IMR-90 (cell line): ENCODE results near the gene OGT. TPM values are rescaled to one million over a fixed set of nuclear protein-coding genes. Genes with fewer than 3 reads are reported as not detected.

Source experiments
- ATAC-seq: fragments of 200-7000 bp; cut with Tn5 transposase; 2 replicates; pipeline ENCODE4 v1.9.1; 2020; ENCODE audit warnings: low read depth, mild to moderate bottlenecking, moderate library complexity
- BruUV-seq: library from RNA; stranded (reverse); fragments of 400-500 nt; replicated peaks from 2 replicates; lab custom pipeline; 2021; lab: Mats Ljungman, UMichigan
- CTCF ChIA-PET: fragments of 300-600 bp; formaldehyde crosslinking; extraction: SDS; loops from one replicate; lab custom pipeline; 2021; ENCODE audit warnings: antibody characterized with exemption; lab: Yijun Ruan, JAX
- POLR2A ChIA-PET: fragments of 300-600 bp; sonication (Branson Sonifier 250); formaldehyde crosslinking; loops from one replicate; lab custom pipeline; 2022; ENCODE audit warnings: antibody characterized with exemption; ENCODE audit not compliant: unreplicated experiment; lab: Charles Lee
- DNase-seq: peaks from one replicate; pipeline ENCODE4 v3.0.0; 2013
- H2AFZ ChIP-seq: replicated peaks from 2 replicates; pipeline ENCODE3; 2013; ENCODE audit warnings: low read length, mild to moderate bottlenecking; ENCODE audit not compliant: poor library complexity
- H2AK5ac ChIP-seq: 2 replicates; pipeline ENCODE4 v1.6.1; 2013; ENCODE audit warnings: low read depth, low read length, inconsistent platforms
- H2AK9ac ChIP-seq: replicated peaks from 2 replicates; pipeline ENCODE3; 2013; ENCODE audit warnings: mild to moderate bottlenecking, low read depth, low read length, moderate library complexity; ENCODE audit not compliant: poor library complexity
- H2BK120ac ChIP-seq: 2 replicates; pipeline ENCODE4 v1.6.1; 2013; ENCODE audit warnings: low read depth, low read length, inconsistent platforms
- H2BK15ac ChIP-seq: 3 replicates; pipeline ENCODE4 v1.6.1; 2013; ENCODE audit warnings: low read depth, low read length, inconsistent platforms
- H2BK20ac ChIP-seq: 2 replicates; pipeline ENCODE4 v1.6.1; 2013; ENCODE audit warnings: low read depth, mild to moderate bottlenecking, inconsistent platforms, low read length, moderate library complexity
- H2BK5ac ChIP-seq: 2 replicates; pipeline ENCODE4 v1.6.1; 2013; ENCODE audit warnings: mild to moderate bottlenecking, low read depth, low read length, inconsistent platforms; ENCODE audit not compliant: poor library complexity, severe bottlenecking
- H3K14ac ChIP-seq: replicated peaks from 2 replicates; pipeline ENCODE4 v1.6.1; 2013; ENCODE audit warnings: low read depth, low read length, inconsistent platforms
- H3K18ac ChIP-seq: 2 replicates; pipeline ENCODE4 v1.6.1; 2013; ENCODE audit warnings: low read depth, low read length, control low read depth
- H3K23ac ChIP-seq: 2 replicates; pipeline ENCODE4 v1.6.1; 2013; ENCODE audit warnings: low read depth, low read length, inconsistent platforms
- H3K27ac ChIP-seq: 2 replicates; pipeline ENCODE4 v1.5.1; 2013; ENCODE audit warnings: mild to moderate bottlenecking, control low read depth, low read length; ENCODE audit not compliant: insufficient read depth
- H3K27me3 ChIP-seq: 2 replicates; pipeline ENCODE4 v1.6.1; 2013; ENCODE audit warnings: low read length; ENCODE audit not compliant: control insufficient read depth, insufficient read depth
- H3K36me3 ChIP-seq: 2 replicates; pipeline ENCODE4 v1.6.1; 2013; ENCODE audit warnings: low read length, mixed read lengths; ENCODE audit not compliant: control insufficient read depth, insufficient read depth
- H3K4ac ChIP-seq: 2 replicates; pipeline ENCODE4 v1.6.1; 2013; ENCODE audit warnings: low read depth, low read length, inconsistent platforms
- H3K4me1 ChIP-seq: 2 replicates; pipeline ENCODE4 v1.6.1; 2013; ENCODE audit warnings: low read length, mixed read lengths; ENCODE audit not compliant: control insufficient read depth, insufficient read depth
- H3K4me2 ChIP-seq: 2 replicates; pipeline ENCODE4 v1.6.1; 2013; ENCODE audit warnings: low read depth, mild to moderate bottlenecking, control low read depth, low read length, moderate library complexity
- H3K4me3 ChIP-seq: 2 replicates; pipeline ENCODE4 v1.5.1; 2013; ENCODE audit warnings: low read depth, mild to moderate bottlenecking, control low read depth, low read length, moderate library complexity; ENCODE audit not compliant: insufficient read depth
- H3K56ac ChIP-seq: 2 replicates; pipeline ENCODE4 v1.6.1; 2013; ENCODE audit warnings: low read length, inconsistent platforms; ENCODE audit not compliant: insufficient read depth; ENCODE audit errors: extremely low read depth
- H3K79me1 ChIP-seq, 2 experiments: 2 replicates each; pipeline ENCODE4 v1.6.1; 2013; ENCODE audit warnings: low read length in 2 of 2, inconsistent platforms in 1 of 2, low read depth in 1 of 2
- H3K9ac ChIP-seq: 2 replicates; pipeline ENCODE4 v1.6.1; 2013; ENCODE audit warnings: low read depth, low read length, control low read depth
- H3K9me1 ChIP-seq: 2 replicates; pipeline ENCODE4 v1.6.1; 2013; ENCODE audit warnings: low read length, inconsistent platforms; ENCODE audit not compliant: insufficient read depth
- H3K9me3 ChIP-seq: 2 replicates; pipeline ENCODE4 v1.6.1; 2013; ENCODE audit warnings: low read length; ENCODE audit not compliant: control insufficient read depth, insufficient read depth
- H4K20me1 ChIP-seq: 2 replicates; pipeline ENCODE4 v1.6.1; 2013; ENCODE audit warnings: low read length, inconsistent platforms; ENCODE audit not compliant: insufficient read depth
- H4K5ac ChIP-seq: 2 replicates; pipeline ENCODE4 v1.6.1; 2013; ENCODE audit warnings: mild to moderate bottlenecking, low read depth, low read length, control low read depth
- H4K8ac ChIP-seq, 2 experiments: 2 replicates each; pipeline ENCODE4 v1.6.1; 2013; ENCODE audit warnings: low read depth in 2 of 2, low read length in 2 of 2, control low read depth in 1 of 2, inconsistent platforms in 1 of 2
- H4K91ac ChIP-seq: 2 replicates; pipeline ENCODE4 v1.6.1; 2013; ENCODE audit warnings: low read depth, low read length, inconsistent platforms; ENCODE audit not compliant: insufficient read depth
- ELK1 ChIP-seq: fragments of 150-350 bp; IDR thresholded peaks from 2 replicates; pipeline ENCODE4 v1.6.1; 2016; ENCODE audit warnings: low read depth, mild to moderate bottlenecking, low read length, moderate library complexity, borderline replicate concordance
- MAFK ChIP-seq: IDR thresholded peaks from 2 replicates; pipeline ENCODE4 v1.6.1; 2012; ENCODE audit warnings: low read depth, low read length, improper control_type of control experiment
- RFX5 ChIP-seq: IDR thresholded peaks from 2 replicates; pipeline ENCODE4 v1.8.0; 2012; ENCODE audit warnings: low read depth, mild to moderate bottlenecking, low read length, moderate library complexity
- WGBS, 2 experiments: methylation state at CpG; one replicate each; pipeline versions ENCODE4 v1.1.5 to v1.1.7; 2013; ENCODE audit warnings: missing lambda C conversion rate in 2 of 2; ENCODE audit not compliant: insufficient read length in 1 of 2; ENCODE audit errors: extremely low coverage in 2 of 2; 5-methylcytosine and 5-hydroxymethylcytosine counted together
- dilution Hi-C: fragments of 300-500 bp; cut with HindIII; formaldehyde crosslinking; loops from one replicate; pipeline ENCODE4 v1.14.3; 2018; ENCODE audit warnings: low sequenced_read_pairs; ENCODE audit not compliant: unreplicated experiment
- in situ Hi-C: fragments of 300-500 bp; cut with MboI; formaldehyde crosslinking; loops from 3 replicates; pipeline ENCODE4 v1.14.3; 2019; ENCODE audit warnings: low sequenced_read_pairs, inconsistent platforms, mixed read lengths
- intact Hi-C: fragments of 100-400 bp; cut with micrococcal nuclease; formaldehyde crosslinking; loops from 2 replicates; pipeline ENCODE4 v1.10.0; 2022
- polyA plus RNA-seq, 3 experiments: library from polyadenylated mRNA; depleted of rRNA; stranded (reverse); fragments of >200 nt; gene quantifications; 2 replicates each; pipeline ENCODE4 v1.2.3, GENCODE V29; 2012; ENCODE audit warnings: low replicate concordance in 1 of 3
- total RNA-seq: library from RNA; depleted of rRNA; stranded (reverse); fragments of >200 nt; gene quantifications from 2 replicates; pipeline ENCODE4 v1.2.3, GENCODE V29; 2012

Gene OGT
- total and polyA plus RNA-seq, 2 of the 4 experiments (the other 2 are of a cell fraction), result 80.7 to 113 TPM

GRCh38 chrX:71509289-71509688 is 23.6 kb upstream of the OGT start:
- Histone ChIP-seq H3K9ac (no peak overlapping the region), H2BK5ac (no peak overlapping the region)

More at GRCh38 chrX:71509289-71509688, 23.6 kb upstream of the OGT start:
- no peak for DNase-seq
- H3K9me1 ChIP-seq, result no peaks in the 10 kb centered on the region
- H3K4me1 ChIP-seq, result no peaks in the 10 kb centered on the region
- TF ChIP-seq ELK1 (no peak), MAFK (peak; percentile 88), RFX5 (no peak)
- dilution Hi-C loops (no loop called here), intact Hi-C loops (no loop called here), in situ Hi-C loops (no loop called here)
- no peaks in the 10 kb centered on the region for H3K36me3 ChIP-seq
- BruUV-seq, result no TSS peak
- no peak overlapping the region for H3K4me3 ChIP-seq
- H3K79me1 ChIP-seq, result no peaks in the 10 kb centered on the region
- no peak overlapping the region for H4K91ac ChIP-seq
- peaks cover 2% of the 10 kb centered on the region; the same call in 1 of the 2 replicates for H3K27me3 ChIP-seq
- no CpG with 5 or more reads among the region's 1 CpG for WGBS, 2 experiments
- no peak overlapping the region for H3K27ac ChIP-seq
- CTCF ChIA-PET, result no interaction called here
- POLR2A ChIA-PET, result no interaction called here
- no peak overlapping the region for H2BK20ac ChIP-seq
- H2AK9ac ChIP-seq, result no peak overlapping the region
- no peak overlapping the region for H3K18ac ChIP-seq
- H3K23ac ChIP-seq, result no peak overlapping the region
- H2AFZ ChIP-seq, result no peak overlapping the region
- no peak overlapping the region for H4K8ac ChIP-seq
- no peaks in the 10 kb centered on the region for H4K20me1 ChIP-seq
- no peak overlapping the region for H2BK15ac ChIP-seq
- H2AK5ac ChIP-seq, result no peak overlapping the region
- H2BK120ac ChIP-seq, result no peak overlapping the region
- H3K56ac ChIP-seq, result no peak overlapping the region
- H4K5ac ChIP-seq, result no peak overlapping the region
- no peak overlapping the region for H3K14ac ChIP-seq
- H3K4me2 ChIP-seq, result no peak overlapping the region
- no peaks in the 10 kb centered on the region for H3K9me3 ChIP-seq
- no peak for ATAC-seq
- no peak overlapping the region for H3K4ac ChIP-seq
